NCI-H748 (cell line): ENCODE measurements around the gene CEP131.

Experiments used
- DNase-seq: peaks from one replicate; lab custom pipeline; 2025; ENCODE audit not compliant: unreplicated experiment; lab: John Stamatoyannopoulos, UW

The CEP131 gene

GRCh38 chr17:81203136-81203535 lies 19.6 kb downstream of the CEP131 start:
- DNase-seq, result no peak

DNA sequence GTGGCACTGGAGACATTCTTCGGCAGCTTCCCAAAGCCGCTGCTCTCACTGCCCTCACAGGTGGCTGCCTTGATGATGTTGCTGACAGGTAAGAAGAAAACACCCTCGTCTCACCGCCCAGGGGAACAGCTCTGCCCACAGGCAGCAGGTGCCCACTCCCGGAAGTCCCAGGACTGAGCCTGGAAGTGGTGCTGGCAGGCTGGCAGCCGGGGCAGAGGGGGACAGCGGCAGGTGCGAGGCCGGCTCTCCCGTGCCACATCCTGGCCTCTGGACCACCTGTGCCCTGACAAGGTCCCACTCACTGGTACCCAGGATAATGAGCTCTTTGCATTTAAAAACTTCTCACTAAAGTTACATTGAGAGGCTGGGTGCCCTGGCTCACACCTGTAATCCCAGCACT lies 20.4 kb downstream of the CEP131 start:
- no peak for DNase-seq

- DNase-seq, result no peak
Measured at GRCh38 chr17:81200695-81201580, 21.8 kb downstream of the CEP131 start.

GRCh38 chr17:81200201-81200600 lies 22.6 kb downstream of the CEP131 start:
- DNase-seq, result no peak

DNA sequence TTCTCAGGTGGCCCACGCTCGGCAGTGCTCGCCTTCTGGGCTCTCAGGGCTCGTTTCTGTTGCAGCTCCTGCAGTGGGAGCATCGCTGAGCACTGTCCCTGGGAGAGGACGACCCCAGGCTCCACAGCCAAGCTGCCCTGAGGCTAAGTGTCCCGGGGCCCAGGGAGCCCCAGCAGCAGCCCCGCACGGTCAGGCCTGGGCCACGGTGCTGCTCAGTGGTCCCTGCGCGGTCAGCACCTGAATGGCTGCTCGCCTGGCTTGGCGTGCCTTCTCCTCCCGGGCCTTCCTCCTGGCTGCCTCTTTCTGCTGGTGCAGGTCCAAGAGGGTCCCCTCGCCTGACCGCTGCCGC lies 23.3 kb downstream of the CEP131 start:
- DNase-seq, result no peak

- DNase-seq, result no peak
Measured at GRCh38 chr17:81198826-81199481, 23.8 kb downstream of the CEP131 start.

- no peak for DNase-seq
Measured at GRCh38 chr17:81197831-81198490, 24.8 kb downstream of the CEP131 start.

GRCh38 chr17:81197409-81197795 lies 25.4 kb downstream of the CEP131 start:
- DNase-seq, result no peak

DNA sequence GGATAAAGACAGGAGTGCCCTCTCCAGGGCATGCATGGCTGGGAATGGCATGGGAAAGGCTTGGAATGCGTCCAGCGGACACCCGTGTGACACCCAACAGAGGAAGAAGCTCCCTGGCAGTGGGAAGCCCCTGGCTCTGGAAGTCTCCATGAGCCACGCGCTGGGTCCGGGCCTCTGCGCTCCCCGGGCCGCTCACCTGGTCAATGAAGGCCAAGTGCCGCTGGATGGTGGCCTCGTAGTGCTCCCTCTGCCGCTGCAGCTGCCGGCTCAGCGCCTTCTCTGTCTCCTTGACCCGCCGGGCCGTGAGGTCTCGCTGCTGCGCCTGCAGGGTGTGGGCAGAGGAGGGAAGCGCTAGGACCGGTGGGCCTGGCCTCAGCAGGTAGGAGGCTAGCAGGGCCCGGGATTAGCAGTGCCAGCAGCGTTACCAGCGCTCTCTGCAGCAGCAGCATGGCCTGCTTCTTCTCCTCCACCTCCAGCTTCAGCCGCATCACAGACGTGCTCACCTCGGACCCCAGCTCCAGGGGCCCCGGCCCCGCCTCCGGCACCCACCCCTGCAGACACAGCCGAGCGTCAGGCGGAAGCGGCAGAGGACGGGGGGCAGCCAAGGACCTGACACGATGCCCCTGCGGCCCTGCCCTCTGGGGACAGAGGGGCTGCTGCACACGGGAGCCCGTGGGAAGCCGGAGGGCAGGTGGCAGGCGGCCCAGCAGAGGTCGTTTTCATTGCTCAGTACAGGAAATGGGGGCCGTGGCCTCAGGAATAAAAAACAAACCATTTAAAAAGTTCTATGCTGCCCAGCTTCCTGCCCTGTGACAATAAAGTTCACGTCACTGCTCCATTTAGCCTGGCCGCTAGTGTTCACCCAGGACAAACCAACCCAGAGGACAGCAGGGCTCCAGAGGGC lies 26.0 kb downstream of the CEP131 start:
- no peak for DNase-seq

DNA sequence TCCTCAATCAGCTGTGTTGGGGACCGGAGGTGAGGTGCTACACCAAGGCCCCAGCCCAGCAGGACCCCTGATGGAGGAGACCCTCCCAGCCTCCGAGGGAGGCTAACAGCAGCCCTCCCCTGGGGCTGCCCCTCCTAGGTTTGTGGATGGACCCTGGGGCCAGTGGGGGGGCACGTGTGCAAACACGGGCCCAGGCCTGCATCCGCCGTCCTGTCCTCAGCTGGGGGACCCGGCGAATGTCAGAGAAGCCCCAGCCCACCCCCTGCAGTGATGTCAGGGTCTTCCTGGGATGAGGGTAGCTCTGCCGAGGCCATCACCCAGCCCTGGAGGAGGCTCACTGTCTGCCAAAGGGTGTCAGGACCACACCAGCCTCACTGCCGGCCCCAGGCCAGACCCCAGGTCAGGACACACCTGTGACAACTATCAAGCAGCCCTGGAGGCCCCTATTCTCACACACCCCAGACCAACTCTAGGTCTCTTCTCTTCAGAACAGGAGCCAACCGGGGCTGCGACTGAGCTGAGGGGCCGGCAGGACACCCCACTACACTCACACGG lies 26.7 kb downstream of the CEP131 start:
- no peak for DNase-seq

GRCh38 chr17:81194941-81195901 lies 27.5 kb downstream of the CEP131 start:
- no peak for DNase-seq

DNA sequence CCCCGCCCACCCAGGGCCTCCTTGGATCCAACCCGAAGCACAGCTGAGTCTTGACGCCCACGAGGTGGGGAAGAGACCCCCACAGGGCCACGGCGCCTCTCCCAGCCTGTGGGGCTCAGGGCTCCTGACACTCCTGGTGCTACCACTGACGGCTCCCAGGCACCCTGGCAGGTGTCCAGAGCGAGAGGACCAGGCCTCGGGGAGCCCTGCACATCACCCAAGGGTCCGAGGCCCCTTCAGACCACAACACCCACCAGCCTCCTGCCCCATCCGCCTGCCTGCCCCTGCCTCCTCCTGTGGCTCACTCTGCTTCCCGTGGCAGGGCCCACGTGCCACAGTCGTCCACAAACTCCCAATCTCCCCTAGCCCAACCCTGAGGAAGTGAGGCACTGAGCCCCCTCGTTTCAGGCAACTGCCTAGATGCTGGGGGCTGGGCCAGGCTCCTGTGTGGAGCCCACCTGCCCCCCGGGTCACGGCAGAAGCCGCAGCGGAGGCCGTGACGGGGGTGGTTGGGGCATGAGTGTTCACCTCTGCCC lies 28.5 kb downstream of the CEP131 start:
- no peak for DNase-seq

DNA sequence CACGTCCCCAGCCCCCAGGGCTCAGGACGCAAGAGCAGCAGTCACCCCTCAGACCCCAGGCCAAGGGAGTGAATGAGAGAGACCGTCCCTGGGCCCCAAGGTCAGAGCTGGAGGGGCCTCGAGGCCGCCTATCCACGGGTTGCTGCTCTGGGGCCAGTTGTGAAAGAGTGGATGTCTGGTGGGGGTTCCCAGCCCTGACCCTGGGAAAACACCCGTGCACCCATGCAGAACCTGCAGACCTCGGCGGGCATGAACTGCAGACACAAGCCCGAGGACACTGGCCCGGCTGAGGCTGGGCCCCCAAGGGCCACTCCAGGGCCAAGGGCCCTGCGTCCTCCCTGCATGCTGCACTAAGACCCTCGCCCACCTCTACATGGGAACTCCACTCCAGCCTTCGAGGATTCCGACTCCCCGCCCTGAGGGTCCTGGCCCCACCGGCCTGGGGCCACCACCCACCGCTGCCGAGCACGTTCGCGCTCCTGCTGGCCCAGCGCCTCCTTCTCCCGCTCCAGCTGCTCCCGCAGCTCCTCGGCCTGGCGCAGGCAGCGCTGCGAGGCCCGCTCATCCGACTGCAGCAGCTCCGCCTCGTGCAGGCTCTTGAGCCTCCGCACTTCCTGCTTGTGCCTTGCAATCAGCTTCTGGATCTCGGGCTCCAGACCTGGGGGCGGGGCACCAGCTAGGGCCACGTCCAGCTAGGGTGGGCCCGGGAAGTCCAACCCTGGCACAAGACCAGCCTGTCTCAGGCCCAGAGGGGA lies 29.1 kb downstream of the CEP131 start:
- no peak for DNase-seq

DNA sequence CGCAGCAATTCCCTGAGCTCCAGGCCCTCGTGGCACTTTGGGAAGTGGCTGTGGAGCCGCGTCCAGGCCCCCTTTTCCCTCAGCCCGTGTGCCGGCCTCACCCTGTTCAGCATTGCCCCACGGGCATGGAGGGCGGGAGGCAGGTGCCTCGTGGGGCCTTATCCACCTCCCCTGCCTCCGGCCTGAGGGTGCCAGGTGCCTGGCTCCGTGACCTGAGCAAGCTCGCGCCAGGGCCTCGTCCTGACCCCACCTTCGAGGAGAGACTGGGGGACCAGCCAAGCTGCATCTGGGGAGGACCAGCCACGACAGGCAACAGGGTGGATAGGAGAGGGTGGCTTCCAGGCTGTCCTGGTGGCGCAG lies 29.7 kb downstream of the CEP131 start:
- DNase-seq, result no peak

DNA sequence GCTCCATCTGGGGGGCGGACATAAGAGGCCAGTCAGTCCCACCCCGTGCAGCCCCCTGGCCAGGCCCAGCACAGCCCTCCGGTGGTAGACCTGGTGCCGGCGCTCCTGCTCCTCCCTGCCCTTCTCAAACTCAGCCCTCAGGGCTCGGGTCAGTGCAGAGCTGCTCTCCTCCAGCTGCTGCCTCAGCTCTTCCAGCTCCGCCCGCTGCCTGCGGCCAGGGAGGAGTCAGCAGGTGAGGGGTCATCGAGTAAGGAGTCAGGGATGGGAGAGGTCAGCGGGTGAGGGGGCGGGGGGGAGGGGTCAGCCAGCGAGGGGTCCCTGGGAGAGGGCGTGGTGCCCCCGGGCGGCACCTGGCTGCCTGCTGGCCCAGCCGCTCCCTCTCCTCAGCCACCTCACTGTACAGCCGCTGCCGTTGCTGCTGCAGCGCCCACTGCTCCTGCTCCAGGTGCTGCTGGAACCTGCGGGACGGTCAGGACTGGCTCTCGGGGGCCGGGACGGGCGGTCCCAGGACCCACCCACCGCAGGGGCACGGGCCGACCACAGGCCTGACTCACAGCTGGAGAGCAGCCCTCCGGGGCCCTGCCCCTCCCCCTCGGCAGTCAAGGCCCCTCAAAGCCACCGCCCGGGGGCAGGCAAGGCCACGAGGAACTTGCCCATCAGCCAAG lies 30.2 kb downstream of the CEP131 start:
- no peak for DNase-seq

- no peak for DNase-seq
Measured at GRCh38 chr17:81191646-81192045, 31.1 kb downstream of the CEP131 start.

GRCh38 chr17:81191116-81191515 lies 31.6 kb downstream of the CEP131 start:
- DNase-seq, result no peak

- no peak for DNase-seq
Measured at GRCh38 chr17:81190591-81190990, 32.2 kb downstream of the CEP131 start.
